Naive thymus-derived CD8-positive, alpha-beta T cell (primary cell): Measurements from ENCODE around the gene VDAC2. TPM values are rescaled to one million over a fixed set of nuclear protein-coding genes. Genes with fewer than 3 reads are reported as not detected.

Experiments used
- ATAC-seq, 2 donors: fragments of 150-1000 bp; cut with Tn5 transposase in 1 of 2; sonication (Bioruptor Pico), chemical (Tn5 transposase) in 1 of 2; 1 replicate in 1 of 2; 2 replicates in 1 of 2; pipeline ENCODE4 v1.10.0; 2021; ENCODE audit warnings: mild to moderate bottlenecking in 2 of 2, moderate library complexity in 2 of 2
- POLR2A ChIA-PET: fragments of 350-600 bp; sonication (Branson Sonifier 250); formaldehyde crosslinking; loops from one replicate; lab custom pipeline; 2021; ENCODE audit warnings: antibody characterized with exemption; lab: Charles Lee
- DNase-seq, 10 donors: peaks; one replicate each; pipeline versions ENCODE4 v3.0.0 to v3.0.0-alpha.2; 2020 to 2022
- H3K27ac Mint-ChIP-seq, 10 donors: one replicate each; pipeline ENCODE4 v1.8.0; 2020 to 2022; ENCODE audit warnings: mild to moderate bottlenecking in 10 of 10, mixed read lengths in 10 of 10, moderate library complexity in 4 of 10, inconsistent platforms in 1 of 10
- H3K27me3 Mint-ChIP-seq, 5 donors: one replicate each; pipeline ENCODE4 v1.8.0; 2021 to 2022; ENCODE audit warnings: mixed read lengths in 5 of 5
- H3K36me3 Mint-ChIP-seq, 3 donors: one replicate each; pipeline ENCODE4 v1.8.0; 2020 to 2022; ENCODE audit warnings: mixed read lengths in 3 of 3, mild to moderate bottlenecking in 2 of 3, inconsistent platforms in 1 of 3
- H3K4me1 Mint-ChIP-seq, 4 donors: one replicate each; pipeline ENCODE4 v1.8.0; 2021 to 2022; ENCODE audit warnings: mixed read lengths in 4 of 4
- H3K4me3 Mint-ChIP-seq, 10 donors: one replicate each; pipeline ENCODE4 v1.8.0; 2020 to 2022; ENCODE audit warnings: mild to moderate bottlenecking in 10 of 10, mixed read lengths in 10 of 10, moderate library complexity in 6 of 10, inconsistent platforms in 1 of 10
- H3K9me3 Mint-ChIP-seq, 9 donors: one replicate each; pipeline ENCODE4 v1.8.0; 2020 to 2022; ENCODE audit warnings: mixed read lengths in 9 of 9, mild to moderate bottlenecking in 3 of 9, inconsistent platforms in 1 of 9, moderate library complexity in 1 of 9
- polyA plus RNA-seq, 3 donors: library from polyadenylated mRNA; unstranded; fragments of 300-500 nt; fragmentation: Illumina TruSeq; gene quantifications; one replicate each; pipeline ENCODE4 v1.2.3, GENCODE V29; 2021
- total RNA-seq, 8 experiments: library from RNA in 2 of 8; stranded (reverse) in 2 of 8; gene quantifications; one replicate each; pipeline ENCODE4 v1.2.3 and lab custom pipeline; 2021 to 2026

VDAC2 gene
- total and polyA plus RNA-seq, 5 experiments from 2014 or later: 86.8 to 155 (median 145) TPM

- ATAC-seq (no peak), DNase-seq (no peak)
- Mint-ChIP-seq H3K36me3 (no peaks in the 10 kb centered on the region), H3K9me3 (no peaks in the 10 kb centered on the region), H3K4me1 (peaks cover 0 to 2% (median 0%) of the 10 kb centered on the region in 4 donors), H3K27me3 (no peaks in the 10 kb centered on the region), H3K4me3 (no peak overlapping the region), H3K27ac (no peak overlapping the region)
- POLR2A ChIA-PET: no interaction called here
Observed at GRCh38 chr10:75266945-75267344, 56.3 kb downstream of the VDAC2 start.

GRCh38 chr10:75269605-75270004 lies 59.0 kb downstream of the VDAC2 start:
- peaks cover 0 to 2% (median 0%) of the 10 kb centered on the region in 5 donors for H3K27me3 Mint-ChIP-seq
- H3K4me3 Mint-ChIP-seq: no peak overlapping the region
- POLR2A ChIA-PET: interaction anchor here (0.5 kb wide), 1 partner anchor 76 kb away, joined by 3 read pairs; no protein-coding TSS in a partner anchor
- H3K4me1 Mint-ChIP-seq: peaks cover 0 to 2% (median 0%) of the 10 kb centered on the region in 4 donors
- ATAC-seq: no peak
- H3K36me3 Mint-ChIP-seq: no peaks in the 10 kb centered on the region
- no peak overlapping the region for H3K27ac Mint-ChIP-seq
- no peaks in the 10 kb centered on the region for H3K9me3 Mint-ChIP-seq
- no peak for DNase-seq

GRCh38 chr10:75272094-75272493 lies 61.5 kb downstream of the VDAC2 start:
- Mint-ChIP-seq H3K9me3 (no peaks in the 10 kb centered on the region), H3K36me3 (no peaks in the 10 kb centered on the region), H3K27me3 (peaks cover 3 to 17% (median 8%) of the 10 kb centered on the region in 5 donors), H3K4me1 (peaks cover 0 to 2% (median 0%) of the 10 kb centered on the region in 4 donors), H3K4me3 (no peak overlapping the region), H3K27ac (no peak overlapping the region)
- ATAC-seq: no peak
- POLR2A ChIA-PET: no interaction called here
- no peak for DNase-seq

DNA sequence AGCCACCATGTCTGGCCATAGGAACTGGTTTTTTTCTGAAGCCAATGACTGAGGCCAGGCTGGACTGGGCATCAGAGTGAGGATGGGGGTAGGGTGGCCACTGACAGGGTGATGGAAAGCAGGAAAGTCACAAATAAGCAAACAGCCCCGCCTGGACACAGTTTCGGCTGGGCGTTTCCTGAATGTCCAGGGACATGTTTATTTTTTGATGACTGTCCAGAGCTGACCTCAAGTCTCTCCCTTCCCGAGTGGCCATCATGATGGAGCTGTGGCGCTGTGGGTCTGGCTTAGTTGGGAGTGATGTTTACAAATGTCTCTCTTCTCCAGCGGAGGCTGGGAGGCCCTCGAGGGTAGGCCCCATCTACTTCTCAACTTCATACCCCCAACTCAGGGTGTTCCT lies 62.3 kb downstream of the VDAC2 start:
- no peaks in the 10 kb centered on the region for H3K9me3 Mint-ChIP-seq

DNA sequence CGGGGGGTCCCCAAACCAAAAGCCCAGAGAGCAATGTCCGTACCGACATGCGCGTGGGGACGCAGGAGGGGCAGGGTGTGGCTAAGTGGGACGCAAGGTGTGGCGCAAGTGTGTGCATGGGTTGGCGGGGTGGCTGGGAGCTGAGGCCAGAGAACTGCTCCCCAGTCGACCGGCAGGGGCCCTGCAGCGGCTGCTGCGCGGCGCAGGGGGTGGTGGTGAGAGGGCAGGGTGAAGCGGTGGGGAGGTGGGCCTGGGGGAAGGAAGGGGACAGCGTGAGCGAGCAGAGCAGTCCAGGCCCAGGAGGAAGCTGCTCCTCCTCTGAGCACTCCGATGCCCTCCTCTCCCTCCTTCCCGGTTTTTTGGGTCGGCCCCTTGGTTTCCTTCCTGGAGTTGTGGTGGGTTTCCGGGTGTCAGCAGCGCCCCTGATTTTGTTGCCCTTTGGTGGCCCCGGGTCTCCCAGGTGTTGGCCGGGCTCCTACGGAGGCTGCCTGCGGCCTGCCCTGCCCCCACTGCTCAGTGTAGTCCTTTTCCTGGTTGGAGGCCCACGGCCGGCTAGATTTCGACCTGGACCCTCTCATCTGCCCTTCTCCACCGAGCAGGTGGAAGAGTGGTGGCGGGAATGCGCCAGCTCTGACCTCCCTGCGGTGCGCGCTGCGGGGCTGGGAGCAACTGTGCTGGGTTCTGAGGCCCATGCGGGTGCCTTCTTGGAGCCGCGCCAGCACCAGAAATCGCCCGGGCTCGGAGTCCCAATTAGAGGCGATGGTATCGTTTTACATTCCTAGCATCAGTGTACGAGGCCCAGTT lies 65.7 kb downstream of the VDAC2 start:
- Mint-ChIP-seq H3K27me3 (peaks cover 6 to 32% (median 19%) of the 10 kb centered on the region in 5 donors), H3K4me1 (no peaks in the 10 kb centered on the region), H3K27ac (peak overlapping the region in 1 of 10 donors; percentile 38), H3K36me3 (no peaks in the 10 kb centered on the region), H3K4me3 (no peak overlapping the region), H3K9me3 (no peaks in the 10 kb centered on the region)
- no peak for ATAC-seq
- DNase-seq: no peak
- POLR2A ChIA-PET: no interaction called here

More for the DNA sequence above, 62.3 kb downstream of the VDAC2 start:
- Mint-ChIP-seq H3K36me3 (no peaks in the 10 kb centered on the region), H3K27ac (no peak overlapping the region), H3K4me1 (peaks cover 0 to 2% (median 0%) of the 10 kb centered on the region in 4 donors), H3K4me3 (no peak overlapping the region), H3K27me3 (peaks cover 3 to 17% (median 8%) of the 10 kb centered on the region in 5 donors)
- POLR2A ChIA-PET: interaction anchor here (0.7 kb wide), 1 partner anchor 85 kb away, joined by 3 read pairs; no protein-coding TSS in a partner anchor
- ATAC-seq: no peak
- DNase-seq: no peak

DNA sequence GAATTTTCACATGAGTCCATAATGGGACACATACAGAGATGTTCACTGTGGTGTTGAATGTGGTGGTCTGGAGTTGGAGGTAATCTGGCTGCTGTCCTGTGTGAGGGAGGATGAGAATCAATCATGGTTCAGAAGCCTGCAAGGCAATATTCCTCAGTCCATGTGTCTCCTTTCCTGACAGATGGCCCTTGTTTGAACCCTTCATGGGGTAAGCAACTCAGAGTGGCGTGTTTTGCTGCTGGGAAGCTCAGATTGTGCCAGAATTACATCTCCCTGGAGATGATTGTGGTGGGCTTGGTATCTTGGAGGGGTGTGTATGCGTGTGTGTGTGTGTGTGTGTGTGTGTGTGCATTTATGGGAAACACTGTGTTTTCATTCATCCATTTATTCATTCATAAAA lies 69.6 kb downstream of the VDAC2 start:
- Mint-ChIP-seq H3K27me3 (peaks cover 13 to 50% (median 28%) of the 10 kb centered on the region in 5 donors), H3K36me3 (no peaks in the 10 kb centered on the region), H3K4me1 (peaks cover 0 to 2% (median 0%) of the 10 kb centered on the region in 4 donors), H3K27ac (no peak overlapping the region), H3K4me3 (no peak overlapping the region), H3K9me3 (no peaks in the 10 kb centered on the region)
- no peak for DNase-seq
- POLR2A ChIA-PET: no interaction called here
- no peak for ATAC-seq

Other genes with a start within 250 kb of the VDAC2 start
- gene SAMD8, start 99.1 kb upstream of the VDAC2 start, total RNA-seq: 10 to 100 TPM; 23.4 to 23.9 TPM
- 10 to 100 TPM in 1 of 3 donors, 1 to 10 TPM in 2; 6.3 to 10.6 (median 6.4) TPM for gene SAMD8, start 99.1 kb upstream of the VDAC2 start, polyA plus RNA-seq
- 10 to 100 TPM; 13.7 to 16.1 TPM for gene COMTD1, start 25.2 kb downstream of the VDAC2 start, total RNA-seq
- 10 to 100 TPM in 1 of 3 donors, 1 to 10 TPM in 2; 8.1 to 26.0 (median 9.4) TPM for gene COMTD1, start 25.2 kb downstream of the VDAC2 start, polyA plus RNA-seq
- under 1 TPM; 0.11 to 0.13 TPM for gene ZNF503, start 191.0 kb downstream of the VDAC2 start, total RNA-seq
- not detected for gene ZNF503, start 191.0 kb downstream of the VDAC2 start, polyA plus RNA-seq
- not detected for gene LRMDA, start 220.8 kb downstream of the VDAC2 start, total RNA-seq
- not detected for gene LRMDA, start 220.8 kb downstream of the VDAC2 start, polyA plus RNA-seq